ENCODE results near the gene APOO. TPM values are rescaled to one million over a fixed set of nuclear protein-coding genes. Genes with fewer than 3 reads are reported as not detected.

Gene APOO
- total RNA-seq, 1 experiment from 2014 or later = 95.3 TPM

- DNase-seq = no peak
Measured at GRCh38 chrX:23879380-23880090, 28.2 kb downstream of the APOO start.

More at GRCh38 chrX:23879380-23880090, 28.2 kb downstream of the APOO start:
- Histone ChIP-seq H3K23ac (ENCODE audit: insufficient read length, low read depth, low read length) (no peak overlapping the region), H3K9me3 (ENCODE audit: control insufficient read depth, low read depth, low read length) (no peaks in the 10 kb centered on the region), H3K4me1 (ENCODE audit: insufficient read depth, low read length) (no peaks in the 10 kb centered on the region; the same call in 1 of the 2 replicates), H3K56ac (ENCODE audit: insufficient read length, low read depth, low read length) (no peak overlapping the region), H2BK12ac (ENCODE audit: insufficient read length, low read depth, low read length) (no peak overlapping the region), H4K5ac (ENCODE audit: insufficient read length, low read depth, low read length) (no peak overlapping the region), H3K79me1 (ENCODE audit: insufficient read depth, low read depth, low read length, poor library complexity, severe bottlenecking) (no peaks in the 10 kb centered on the region), H4K20me1 (ENCODE audit: control insufficient read depth, insufficient read depth, insufficient read length) (no peaks in the 10 kb centered on the region), H3K4me2 (ENCODE audit: insufficient read depth, insufficient read length, low read length) (no peak overlapping the region), H2BK5ac (ENCODE audit: insufficient read length, low read length) (no peak overlapping the region), H2AK5ac (ENCODE audit: insufficient read length, low read length) (no peak overlapping the region), H2BK20ac (ENCODE audit: low read depth, low read length, poor library complexity, severe bottlenecking) (no peak overlapping the region), H3K27ac (ENCODE audit: insufficient read length, low read depth, low read length) (no peak overlapping the region), H4K91ac (ENCODE audit: insufficient read length, low read depth, low read length) (no peak overlapping the region), H2BK15ac (ENCODE audit: low read depth, low read length) (no peak overlapping the region), H3T11ph (ENCODE audit: low read length) (no peak overlapping the region), H2AFZ (ENCODE audit: low read length) (no peak overlapping the region), H3K23me2 (ENCODE audit: insufficient read length, low read depth, low read length, poor library complexity, severe bottlenecking) (no peaks in the 10 kb centered on the region), H3K27me3 (ENCODE audit: insufficient read depth, low read length) (no peaks in the 10 kb centered on the region), H2BK120ac (ENCODE audit: low read depth, low read length, poor library complexity, severe bottlenecking) (no peak overlapping the region), H4K8ac (replicated peaks; ENCODE audit: insufficient read length, low read depth, low read length) (no peak overlapping the region), H3K79me2 (ENCODE audit: insufficient read depth, low read length) (no peaks in the 10 kb centered on the region), H3K9ac (ENCODE audit: extremely low read depth, insufficient read length, low read length) (no peak overlapping the region), H3K14ac (ENCODE audit: insufficient read depth, low read length) (no peak overlapping the region), H3K4ac (ENCODE audit: low read depth, low read length) (no peak overlapping the region), H3K18ac (ENCODE audit: insufficient read length, low read depth, low read length) (no peak overlapping the region)
- peaks cover 2 to 17% (median 12%) of the 10 kb centered on the region in 3 experiments; a peak in 4 of 7 replicates for H3K36me3 Mint-ChIP-seq (ENCODE audit: insufficient read depth in 1 of 3, low read depth in 3 of 3)
- H3K27ac Mint-ChIP-seq = no peak overlapping the region
- no peak overlapping the region for H3K4me3 Mint-ChIP-seq
- no peaks in the 10 kb centered on the region for H3K9me3 Mint-ChIP-seq
- WGBS (ENCODE audit: extremely low coverage, insufficient read length, low lambda C conversion rate) = no CpG with 5 or more reads among the region's 2 CpGs
- no peaks in the 10 kb centered on the region for H3K27me3 Mint-ChIP-seq (ENCODE audit: low read depth)
- peaks cover 17 to 21% of the 10 kb centered on the region in 2 experiments for H3K4me1 Mint-ChIP-seq
- TF ChIP-seq, protein P1, sequence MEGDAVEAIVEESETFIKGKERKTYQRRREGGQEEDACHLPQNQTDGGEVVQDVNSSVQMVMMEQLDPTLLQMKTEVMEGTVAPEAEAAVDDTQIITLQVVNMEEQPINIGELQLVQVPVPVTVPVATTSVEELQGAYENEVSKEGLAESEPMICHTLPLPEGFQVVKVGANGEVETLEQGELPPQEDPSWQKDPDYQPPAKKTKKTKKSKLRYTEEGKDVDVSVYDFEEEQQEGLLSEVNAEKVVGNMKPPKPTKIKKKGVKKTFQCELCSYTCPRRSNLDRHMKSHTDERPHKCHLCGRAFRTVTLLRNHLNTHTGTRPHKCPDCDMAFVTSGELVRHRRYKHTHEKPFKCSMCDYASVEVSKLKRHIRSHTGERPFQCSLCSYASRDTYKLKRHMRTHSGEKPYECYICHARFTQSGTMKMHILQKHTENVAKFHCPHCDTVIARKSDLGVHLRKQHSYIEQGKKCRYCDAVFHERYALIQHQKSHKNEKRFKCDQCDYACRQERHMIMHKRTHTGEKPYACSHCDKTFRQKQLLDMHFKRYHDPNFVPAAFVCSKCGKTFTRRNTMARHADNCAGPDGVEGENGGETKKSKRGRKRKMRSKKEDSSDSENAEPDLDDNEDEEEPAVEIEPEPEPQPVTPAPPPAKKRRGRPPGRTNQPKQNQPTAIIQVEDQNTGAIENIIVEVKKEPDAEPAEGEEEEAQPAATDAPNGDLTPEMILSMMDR (conservative IDR thresholded peaks at IDR 0.05) = no peak

All from H9 (cell line).